ENCODE measurements around the gene CAMK2N1. TPM values are rescaled to one million over a fixed set of nuclear protein-coding genes. Genes with fewer than 3 reads are reported as not detected.

Gene CAMK2N1
- polyA plus RNA-seq, 1 donor (not counting 4 experiments of a cell fraction or from before 2014, with no cell fraction given), result 46.0 TPM

DNA sequence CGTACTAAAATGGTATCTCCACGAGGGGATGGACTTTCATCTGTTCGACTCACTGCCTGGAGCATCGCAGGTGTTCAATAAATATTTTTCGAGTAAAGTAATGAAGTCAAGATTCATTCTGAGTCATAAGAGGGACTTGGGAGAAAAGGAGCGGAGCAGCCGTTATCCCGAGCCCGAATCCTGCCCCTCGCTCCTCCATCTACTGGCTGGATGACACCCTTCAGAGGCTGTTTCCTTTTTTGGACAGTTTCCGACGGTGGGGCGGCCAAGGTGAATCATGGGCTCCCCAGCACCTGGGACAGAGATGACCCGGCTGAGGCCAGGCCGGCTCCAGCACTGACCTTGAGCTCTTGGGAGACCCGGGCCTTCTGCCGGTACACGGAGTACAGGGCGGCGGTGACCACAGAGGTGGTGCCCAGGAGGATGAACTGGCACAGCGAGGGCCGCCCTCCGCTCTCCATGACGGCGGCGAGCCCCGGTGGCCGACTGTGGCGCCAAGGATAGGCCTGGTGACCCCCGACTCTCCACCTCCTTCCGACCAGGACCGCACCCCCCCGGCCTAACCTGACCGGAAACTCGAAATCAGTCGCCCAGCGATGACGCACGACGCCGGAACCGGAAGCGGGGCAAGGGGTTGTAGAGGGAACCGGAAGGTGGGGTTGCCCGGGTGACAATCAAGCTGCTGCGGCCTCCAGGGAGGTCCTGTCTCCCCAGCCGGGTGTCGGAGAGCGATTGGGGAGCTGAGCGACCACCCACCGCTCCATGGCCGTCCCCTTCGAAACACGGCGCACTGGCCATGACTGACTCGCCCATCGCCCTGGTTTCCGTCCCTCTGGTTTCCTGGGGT, 21.8 kb upstream of the CAMK2N1 start, which contains the start of gene MUL1:
Gene MUL1, minus strand, starts transcription at position 588 of the 847 bp plus-strand sequence. Its CDS starts 127 bp downstream, at position 461.
- Histone ChIP-seq H3K4me2 (ENCODE audit: control insufficient read depth, extremely low read depth, insufficient read depth, low read depth, low read length) (peak within 1 kb of the TSS; percentile 91), H3K4me1 (ENCODE audit: control insufficient read depth, extremely low read depth, insufficient read depth, low read length) (peaks cover 25% of the 10 kb centered on the region), H3K9me1 (ENCODE audit: control insufficient read depth, extremely low read depth, insufficient read depth, low read length) (no peaks in the 10 kb centered on the region), H3K36me3 (ENCODE audit: control insufficient read depth in 2 of 2, extremely low read depth in 1 of 2, insufficient read depth in 2 of 2, low read length in 2 of 2) (peaks cover 5 to 13% of the 10 kb centered on the region in 2 experiments), H3K9ac (ENCODE audit: control insufficient read depth, extremely low read depth, insufficient read depth, low read length) (peak within 1 kb of the TSS; percentile 85), H3K79me2 (ENCODE audit: control insufficient read depth, insufficient read depth, low read length) (peaks cover 36% of the 10 kb centered on the region), H3K9me3 (ENCODE audit: control insufficient read depth, low read depth, low read length) (no peaks in the 10 kb centered on the region), H3K4me3 (ENCODE audit: control insufficient read depth in 2 of 3, extremely low read depth in 1 of 3, insufficient read depth in 2 of 3, low read depth in 1 of 3, low read length in 3 of 3) (peak within 1 kb of the TSS; percentile 73 to 96 (median 74)), H3K27me3 (ENCODE audit: control insufficient read depth, extremely low read depth, insufficient read depth, low read length) (no peaks in the 10 kb centered on the region), H3K27ac (ENCODE audit: control insufficient read depth, insufficient read depth, low read length) (peak within 1 kb of the TSS; percentile 71), H2AFZ (ENCODE audit: control insufficient read depth, low read length) (peak within 1 kb of the TSS; percentile 98), H4K20me1 (ENCODE audit: control insufficient read depth, extremely low read depth, insufficient read depth, low read length) (no peaks in the 10 kb centered on the region)
- dilution Hi-C loops (cut with MboI; ENCODE audit: extremely low pct_ligation_motif_present, low sequenced_read_pairs), result no loop called here
- TF ChIP-seq CTCF (optimal IDR thresholded peaks at IDR 0.05 in 1 of 3, IDR thresholded peaks at IDR 0.05 in 1 of 3, conservative IDR thresholded peaks at IDR 0.05 in 1 of 3; ENCODE audit: extremely low read depth in 1 of 3, insufficient read depth in 2 of 3, low read length in 3 of 3) (no peak), EZH2 (IDR thresholded peaks at IDR 0.05; ENCODE audit: low read length) (no peak)
- no peak for DNase-seq (ENCODE audit: low read depth, low spot score)
- peak; percentile 61 for FAIRE-seq

DNA sequence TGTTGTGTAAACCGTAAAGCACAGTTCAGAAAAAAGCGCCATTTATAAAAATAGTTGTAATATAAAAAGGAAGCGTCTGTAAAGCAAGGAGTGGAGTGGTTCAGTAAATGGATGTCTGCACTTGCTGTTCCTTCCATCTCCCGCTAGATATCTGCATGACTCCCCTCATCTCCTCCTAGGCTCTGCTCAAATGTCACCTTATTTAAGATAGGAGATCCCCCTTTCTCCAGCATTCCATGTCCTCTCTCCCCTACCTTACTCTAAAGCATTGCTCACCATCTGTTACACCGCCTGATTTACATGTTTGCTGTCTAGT, 21.2 kb upstream of the CAMK2N1 start:
- Histone ChIP-seq H3K79me2 (ENCODE audit: control insufficient read depth, insufficient read depth, low read length) (peaks cover 36% of the 10 kb centered on the region), H3K27ac (ENCODE audit: control insufficient read depth, insufficient read depth, low read length) (peak overlapping the region; percentile 71), H2AFZ (ENCODE audit: control insufficient read depth, low read length) (no peak overlapping the region), H4K20me1 (ENCODE audit: control insufficient read depth, extremely low read depth, insufficient read depth, low read length) (no peaks in the 10 kb centered on the region), H3K9me1 (ENCODE audit: control insufficient read depth, extremely low read depth, insufficient read depth, low read length) (no peaks in the 10 kb centered on the region), H3K36me3 (ENCODE audit: control insufficient read depth in 2 of 2, extremely low read depth in 1 of 2, insufficient read depth in 2 of 2, low read length in 2 of 2) (peaks cover 7 to 13% of the 10 kb centered on the region in 2 experiments), H3K4me2 (ENCODE audit: control insufficient read depth, extremely low read depth, insufficient read depth, low read depth, low read length) (peak overlapping the region; percentile 91), H3K4me3 (ENCODE audit: control insufficient read depth in 2 of 3, extremely low read depth in 1 of 3, insufficient read depth in 2 of 3, low read depth in 1 of 3, low read length in 3 of 3) (peak overlapping the region; percentile 73 to 96 (median 74)), H3K9me3 (ENCODE audit: control insufficient read depth, low read depth, low read length) (no peaks in the 10 kb centered on the region), H3K27me3 (ENCODE audit: control insufficient read depth, extremely low read depth, insufficient read depth, low read length) (no peaks in the 10 kb centered on the region), H3K9ac (ENCODE audit: control insufficient read depth, extremely low read depth, insufficient read depth, low read length) (peak overlapping the region; percentile 85), H3K4me1 (ENCODE audit: control insufficient read depth, extremely low read depth, insufficient read depth, low read length) (peaks cover 25% of the 10 kb centered on the region)
- DNase-seq (ENCODE audit: low read depth, low spot score) (no peak), FAIRE-seq (no peak)
- TF ChIP-seq EZH2 (IDR thresholded peaks at IDR 0.05; ENCODE audit: low read length) (no peak), CTCF (optimal IDR thresholded peaks at IDR 0.05 in 1 of 3, IDR thresholded peaks at IDR 0.05 in 1 of 3, conservative IDR thresholded peaks at IDR 0.05 in 1 of 3; ENCODE audit: extremely low read depth in 1 of 3, insufficient read depth in 2 of 3, low read length in 3 of 3) (no peak)
- dilution Hi-C loops (cut with MboI; ENCODE audit: extremely low pct_ligation_motif_present, low sequenced_read_pairs), result no loop called here
